ENCODE results near the gene COBLL1. TPM values are rescaled to one million over a fixed set of nuclear protein-coding genes. Genes with fewer than 3 reads are reported as not detected.

Gene COBLL1
- total and polyA plus RNA-seq, 3 donors from 2014 or later, result 5.4 to 17.3 (median 14.5) TPM

- intact Hi-C loops (cut with DNase I; ENCODE audit: low total_unique reads), result no loop called here
- Histone ChIP-seq H3K36me3 (ENCODE audit: low read depth, missing control alignments) (no peaks in the 10 kb centered on the region), H3K27me3 (no peaks in the 10 kb centered on the region), H3K4me3 (no peak overlapping the region), H3K9me3 (no peaks in the 10 kb centered on the region), H3K27ac (no peak overlapping the region), H3K4me1 (peaks cover 3% of the 10 kb centered on the region)
- 94 to 95% methylated on average over 1 of the region's 1 CpG for whole genome bisulfite sequencing, 2 donors
- TF ChIP-seq CTCF (IDR thresholded peaks at IDR 0.05) (no peak), POLR2A (IDR thresholded peaks at IDR 0.05) (no peak)
- no peak for DNase-seq
These were observed 94.5 kb downstream of the COBLL1 start for GRCh38 chr2:164747140-164747539.

- TF ChIP-seq CTCF (IDR thresholded peaks at IDR 0.05), result no peak
- TF ChIP-seq POLR2A (IDR thresholded peaks at IDR 0.05), result no peak
- H3K4me1 ChIP-seq, result peaks cover 3% of the 10 kb centered on the region
- no peaks in the 10 kb centered on the region for H3K27me3 ChIP-seq
- no peak overlapping the region for H3K4me3 ChIP-seq
- intact Hi-C loops (cut with DNase I; ENCODE audit: low total_unique reads), result no loop called here
- no peaks in the 10 kb centered on the region for H3K36me3 ChIP-seq (ENCODE audit: low read depth, missing control alignments)
- H3K27ac ChIP-seq, result no peak overlapping the region
- DNase-seq, result no peak
- no peaks in the 10 kb centered on the region for H3K9me3 ChIP-seq
- 84 to 90% methylated on average over 1 of the region's 1 CpG for WGBS, 2 donors
These were observed 94.9 kb downstream of the COBLL1 start for GRCh38 chr2:164746713-164747112.

GRCh38 chr2:164745012-164745797 lies 96.4 kb downstream of the COBLL1 start:
- no peaks in the 10 kb centered on the region for H3K9me3 ChIP-seq
- no peak for DNase-seq
- intact Hi-C loops (cut with DNase I; ENCODE audit: low total_unique reads), result no loop called here
- TF ChIP-seq CTCF (IDR thresholded peaks at IDR 0.05) (no peak), POLR2A (IDR thresholded peaks at IDR 0.05) (no peak)
- peaks cover 3% of the 10 kb centered on the region for H3K4me1 ChIP-seq
- H3K27me3 ChIP-seq, result no peaks in the 10 kb centered on the region
- 80 to 87% methylated on average over 5 of the region's 5 CpGs for WGBS, 2 donors
- no peak overlapping the region for H3K4me3 ChIP-seq
- H3K27ac ChIP-seq, result no peak overlapping the region
- H3K36me3 ChIP-seq (ENCODE audit: low read depth, missing control alignments), result no peaks in the 10 kb centered on the region

GRCh38 chr2:164742738-164743317 lies 98.8 kb downstream of the COBLL1 start:
- H3K27ac ChIP-seq, result no peak overlapping the region
- H3K27me3 ChIP-seq, result no peaks in the 10 kb centered on the region
- no peaks in the 10 kb centered on the region for H3K36me3 ChIP-seq (ENCODE audit: low read depth, missing control alignments)
- no peaks in the 10 kb centered on the region for H3K9me3 ChIP-seq
- TF ChIP-seq POLR2A (IDR thresholded peaks at IDR 0.05), result no peak
- no peak for TF ChIP-seq CTCF (IDR thresholded peaks at IDR 0.05)
- intact Hi-C loops (cut with DNase I; ENCODE audit: low total_unique reads), result no loop called here
- H3K4me1 ChIP-seq, result peaks cover 2% of the 10 kb centered on the region
- DNase-seq, result no peak
- 66 to 74% methylated on average over 4 of the region's 4 CpGs for WGBS, 2 donors
- H3K4me3 ChIP-seq, result no peak overlapping the region
